Measurements from ENCODE around the gene GRIK4.

GRCh38 chr11:120966840-120967239 is 455.3 kb downstream of the GRIK4 start:
- TF ChIP-seq CTCF (IDR thresholded peaks at IDR 0.05) = no peak
- no peak for TF ChIP-seq POLR2A (IDR thresholded peaks at IDR 0.05)
